GM19238 (cell line): ENCODE results near the gene PPP1R2B.
"Not testable (repeated sequence)": the region's sequence is repeated elsewhere in the genome, so short reads cannot be mapped to it uniquely, and the experiment has no call there.

Experiments
- DNase-seq: peaks from one replicate; pipeline ENCODE4 v3.0.0; 2011; ENCODE audit warnings: low spot score; ENCODE audit not compliant: insufficient read length

PPP1R2B gene

GRCh38 chr5:156850206-156850751 is at the start of gene PPP1R2B:
Gene PPP1R2B (plus strand): TSS chr5:156850295. CDS start chr5:156850563, 268 bp downstream.
- no peak for DNase-seq

- no peak for DNase-seq
Measured at GRCh38 chr5:156800929-156801328, 49.2 kb upstream of the PPP1R2B start.

- DNase-seq: no peak
Measured at GRCh38 chr5:156802501-156802900, 47.6 kb upstream of the PPP1R2B start.

- no peak for DNase-seq
Measured at GRCh38 chr5:156803404-156803803, 46.7 kb upstream of the PPP1R2B start.

- no peak for DNase-seq
Measured at GRCh38 chr5:156812959-156813358, 37.1 kb upstream of the PPP1R2B start.

- DNase-seq: peak; percentile 23
Measured at GRCh38 chr5:156815988-156816599, 34.0 kb upstream of the PPP1R2B start.

GRCh38 chr5:156819537-156819936 is 30.6 kb upstream of the PPP1R2B start:
- DNase-seq: no peak

GRCh38 chr5:156819967-156820581 is 30.0 kb upstream of the PPP1R2B start:
- DNase-seq: no peak

GRCh38 chr5:156824241-156824640 is 25.9 kb upstream of the PPP1R2B start:
- DNase-seq: no peak

GRCh38 chr5:156824800-156825199 is 25.3 kb upstream of the PPP1R2B start:
- no peak for DNase-seq

GRCh38 chr5:156825688-156826087 is 24.4 kb upstream of the PPP1R2B start:
- DNase-seq: no peak

GRCh38 chr5:156826150-156826549 is 23.9 kb upstream of the PPP1R2B start:
- no peak for DNase-seq

GRCh38 chr5:156834916-156835315 is 15.2 kb upstream of the PPP1R2B start:
- no peak for DNase-seq

GRCh38 chr5:156835905-156836304 is 14.2 kb upstream of the PPP1R2B start:
- DNase-seq: no peak

- DNase-seq: no peak
Measured at GRCh38 chr5:156836846-156837245, 13.2 kb upstream of the PPP1R2B start.

GRCh38 chr5:156838961-156839360 is 11.1 kb upstream of the PPP1R2B start:
- no peak for DNase-seq

GRCh38 chr5:156841737-156842136 is 8.4 kb upstream of the PPP1R2B start:
- DNase-seq: no peak

GRCh38 chr5:156846914-156847313 is 3.2 kb upstream of the PPP1R2B start:
- no peak for DNase-seq

- DNase-seq: not testable (repeated sequence)
Measured at GRCh38 chr5:156848447-156848846, 1.6 kb upstream of the PPP1R2B start.

- no peak for DNase-seq
Measured at GRCh38 chr5:156851880-156852279, 1.8 kb downstream of the PPP1R2B start.

- not testable (repeated sequence) for DNase-seq
Measured at GRCh38 chr5:156853055-156853454, 3.0 kb downstream of the PPP1R2B start.

- DNase-seq: no peak
Measured at GRCh38 chr5:156865427-156865826, 15.3 kb downstream of the PPP1R2B start.

- DNase-seq: no peak
Measured at GRCh38 chr5:156870498-156870839, 20.4 kb downstream of the PPP1R2B start.
